HG02642 (cell line): Measurements from ENCODE around the gene P4HTM.
A peak's percentile ranks its signal among the peaks of the same experiment; 100 is the strongest.
"Not testable (repeated sequence)": the region's sequence is repeated elsewhere in the genome, so short reads cannot be mapped to it uniquely, and the experiment has no call there.

ENCODE experiments used
- ATAC-seq: cut with Tn5 transposase; IDR thresholded peaks from one replicate; pipeline ENCODE4 v1.9.1; 2021; ENCODE audit warnings: mild to moderate bottlenecking; ENCODE audit not compliant: unreplicated experiment, poor library complexity

Gene P4HTM

DNA sequence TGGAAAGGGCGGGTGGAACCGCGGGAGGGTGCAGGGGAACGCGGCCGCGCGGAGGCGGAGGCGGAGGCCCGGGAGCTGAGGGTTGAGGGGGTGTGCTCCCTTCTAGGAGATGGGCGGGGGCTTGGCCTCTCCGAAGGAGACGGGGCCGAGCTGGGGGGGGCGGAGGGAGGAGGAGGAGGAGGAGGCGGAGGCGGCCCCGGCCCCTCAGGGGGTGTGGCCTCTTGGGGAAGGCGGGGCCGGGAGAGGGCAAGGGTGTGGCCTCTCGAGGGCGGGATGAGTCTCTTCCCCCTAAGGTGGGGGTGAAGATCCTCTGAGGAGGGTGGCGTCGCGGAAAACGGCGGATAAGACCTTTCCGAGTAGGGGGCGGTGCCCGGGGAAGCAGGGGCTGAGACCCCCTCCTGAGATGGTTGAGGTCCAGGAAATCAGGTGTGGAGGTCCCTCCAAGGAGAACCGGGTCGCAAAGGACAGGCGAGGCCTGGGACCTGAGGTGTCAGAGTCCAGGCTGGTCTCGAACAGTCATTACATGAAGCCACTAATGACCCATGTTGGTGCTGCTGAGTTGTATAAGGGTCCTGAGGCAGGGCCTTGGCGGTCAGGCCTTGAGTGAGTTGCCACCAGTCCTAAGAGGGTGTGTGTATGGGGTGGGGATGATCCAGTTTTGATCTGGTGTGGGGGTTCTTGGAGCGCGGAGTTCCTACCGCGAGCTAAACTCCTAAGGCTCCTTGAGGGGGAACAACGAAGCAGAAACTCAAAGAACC, 17.9 kb downstream of the P4HTM start:
- ATAC-seq, result peak; percentile 42

DNA sequence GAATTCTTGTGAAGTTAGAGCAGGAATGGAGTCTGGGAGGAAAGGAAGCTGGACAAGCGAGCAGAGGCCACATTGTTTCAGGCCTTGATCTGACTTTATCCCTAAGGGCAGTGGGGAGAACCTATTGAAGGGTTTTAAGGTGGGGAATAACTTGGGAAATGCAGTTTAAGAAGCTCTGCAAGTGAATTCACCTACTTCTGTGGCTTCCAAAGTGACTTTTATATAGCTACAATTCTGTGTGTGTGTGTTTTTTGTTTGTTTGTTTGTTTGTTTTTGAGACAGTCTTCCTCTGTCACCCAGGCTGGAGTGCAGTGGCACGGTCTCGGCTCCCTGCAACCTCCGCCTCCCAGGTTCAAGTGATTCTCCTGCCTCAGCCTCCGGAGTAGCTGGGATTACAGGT, 18.6 kb downstream of the P4HTM start:
- ATAC-seq, result not testable (repeated sequence)

DNA sequence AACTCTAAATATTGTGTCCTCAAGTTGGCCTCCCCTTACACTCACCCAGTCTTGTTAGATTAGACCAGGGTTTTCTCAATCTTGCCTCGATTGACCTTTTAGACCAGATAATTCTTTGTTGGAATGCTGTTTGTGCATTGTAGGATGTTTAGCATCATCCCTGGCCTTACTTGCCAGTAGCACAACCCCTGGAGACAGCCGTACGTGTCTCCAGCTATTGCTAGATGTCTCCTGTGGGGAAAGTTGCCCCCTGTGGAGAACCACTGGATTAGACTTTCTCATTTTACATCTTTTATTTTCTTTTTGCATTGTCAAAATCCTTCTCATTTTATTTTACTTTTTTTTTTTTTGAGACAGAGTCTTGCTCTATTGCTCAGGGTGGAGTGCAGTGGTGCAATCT, 19.4 kb downstream of the P4HTM start:
- ATAC-seq, result no peak

DNA sequence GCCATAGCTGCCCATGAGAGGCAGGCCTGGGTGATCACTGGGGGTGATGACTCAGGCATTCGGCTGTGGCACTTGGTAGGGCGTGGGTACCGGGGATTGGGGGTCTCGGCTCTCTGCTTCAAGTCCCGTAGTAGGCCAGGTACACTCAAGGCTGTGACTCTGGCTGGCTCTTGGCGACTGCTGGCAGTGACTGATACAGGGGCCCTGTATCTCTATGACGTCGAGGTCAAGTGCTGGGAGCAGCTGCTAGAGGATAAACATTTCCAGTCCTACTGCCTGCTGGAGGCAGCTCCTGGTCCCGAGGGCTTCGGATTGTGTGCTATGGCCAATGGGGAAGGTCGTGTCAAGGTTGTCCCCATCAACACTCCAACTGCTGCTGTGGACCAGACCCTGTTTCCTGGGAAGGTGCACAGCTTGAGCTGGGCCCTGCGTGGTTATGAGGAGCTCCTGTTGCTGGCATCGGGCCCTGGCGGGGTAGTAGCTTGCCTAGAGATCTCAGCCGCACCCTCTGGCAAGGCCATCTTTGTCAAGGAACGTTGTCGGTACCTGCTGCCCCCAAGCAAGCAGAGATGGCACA, 22.5 kb downstream of the P4HTM start:
- no peak for ATAC-seq

DNA sequence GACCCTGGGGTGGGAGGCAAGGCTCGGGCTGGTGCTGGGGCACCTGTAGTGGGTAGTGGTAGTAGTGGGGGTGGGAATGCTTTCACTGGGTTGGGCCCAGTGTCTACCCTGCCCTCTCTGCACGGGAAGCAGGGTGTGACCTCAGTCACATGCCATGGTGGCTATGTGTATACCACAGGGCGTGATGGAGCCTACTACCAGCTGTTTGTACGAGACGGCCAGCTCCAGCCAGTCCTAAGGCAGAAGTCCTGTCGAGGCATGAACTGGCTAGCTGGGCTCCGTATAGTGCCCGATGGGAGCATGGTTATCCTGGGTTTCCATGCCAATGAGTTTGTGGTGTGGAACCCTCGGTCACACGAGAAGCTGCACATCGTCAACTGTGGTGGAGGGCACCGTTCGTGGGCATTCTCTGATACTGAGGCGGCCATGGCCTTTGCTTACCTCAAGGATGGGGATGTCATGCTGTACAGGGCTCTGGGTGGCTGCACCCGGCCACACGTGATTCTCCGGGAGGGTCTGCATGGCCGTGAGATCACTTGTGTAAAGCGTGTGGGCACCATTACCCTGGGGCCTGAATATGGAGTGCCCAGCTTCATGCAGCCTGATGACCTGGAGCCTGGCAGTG, 23.2 kb downstream of the P4HTM start:
- no peak for ATAC-seq

DNA sequence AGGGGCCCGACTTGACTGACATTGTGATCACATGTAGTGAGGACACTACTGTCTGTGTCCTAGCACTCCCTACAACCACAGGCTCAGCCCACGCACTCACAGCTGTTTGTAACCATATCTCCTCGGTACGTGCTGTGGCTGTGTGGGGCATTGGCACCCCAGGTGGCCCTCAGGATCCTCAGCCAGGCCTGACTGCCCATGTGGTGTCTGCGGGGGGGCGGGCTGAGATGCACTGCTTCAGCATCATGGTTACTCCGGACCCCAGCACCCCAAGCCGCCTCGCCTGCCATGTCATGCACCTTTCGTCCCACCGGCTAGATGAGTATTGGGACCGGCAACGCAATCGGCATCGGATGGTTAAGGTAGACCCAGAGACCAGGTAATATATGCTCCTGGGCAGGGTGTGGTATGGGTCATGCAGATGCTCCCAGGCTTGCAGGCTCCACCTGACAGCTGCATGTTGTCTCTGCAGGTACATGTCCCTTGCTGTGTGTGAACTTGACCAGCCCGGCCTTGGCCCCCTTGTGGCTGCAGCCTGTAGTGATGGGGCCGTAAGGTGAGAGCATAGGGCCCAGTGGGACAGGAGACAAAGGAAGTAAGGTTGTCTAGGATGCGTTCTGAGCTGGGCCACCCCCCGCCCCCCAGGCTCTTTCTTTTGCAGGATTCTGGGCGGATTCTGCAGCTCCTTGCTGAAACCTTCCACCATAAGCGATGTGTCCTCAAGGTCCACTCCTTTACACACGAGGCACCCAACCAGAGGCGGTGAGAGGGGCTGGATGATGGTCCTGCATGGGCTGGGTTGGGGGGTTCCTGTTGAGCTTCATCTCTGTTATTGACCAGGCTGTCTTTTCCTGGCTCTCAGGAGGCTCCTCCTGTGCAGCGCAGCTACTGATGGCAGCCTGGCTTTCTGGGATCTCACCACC, 24.0 kb downstream of the P4HTM start:
- no peak for ATAC-seq

DNA sequence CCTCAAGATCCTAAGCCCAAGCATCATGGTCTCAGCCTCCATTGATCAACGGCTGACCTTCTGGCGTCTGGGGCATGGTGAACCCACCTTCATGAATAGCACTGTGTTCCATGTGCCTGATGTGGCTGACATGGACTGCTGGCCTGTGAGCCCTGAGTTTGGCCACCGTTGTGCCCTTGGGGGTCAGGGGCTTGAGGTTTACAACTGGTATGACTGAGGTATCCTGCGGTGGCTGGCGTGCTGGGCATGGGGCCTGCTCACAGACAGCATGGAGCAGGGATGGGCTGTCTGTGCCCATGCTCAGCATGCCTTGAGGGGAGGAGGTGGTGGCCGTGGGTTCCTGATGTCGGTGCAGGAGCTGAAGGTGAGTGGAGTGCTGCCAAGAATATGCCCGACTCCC, 25.0 kb downstream of the P4HTM start:
- ATAC-seq, result no peak

DNA sequence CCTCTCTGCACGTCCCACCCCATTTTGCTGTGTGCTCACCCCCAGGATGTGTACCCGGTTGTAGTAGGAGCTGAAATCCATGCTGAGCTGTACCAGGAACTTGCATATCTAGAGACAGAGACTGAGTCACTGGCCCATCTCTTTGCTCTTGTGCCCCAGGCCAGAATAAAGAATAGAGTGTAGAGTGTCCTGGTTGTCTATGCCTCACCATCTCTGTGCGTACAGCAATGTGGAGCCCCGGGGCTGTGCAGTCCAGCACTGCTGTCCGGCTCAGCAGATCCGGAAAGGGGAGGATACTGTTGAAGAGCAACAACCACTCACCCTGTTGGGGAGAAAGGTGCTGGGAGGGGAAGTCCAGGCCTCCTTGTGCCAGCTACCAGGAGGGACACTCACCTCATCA, 25.7 kb downstream of the P4HTM start:
- no peak for ATAC-seq

DNA sequence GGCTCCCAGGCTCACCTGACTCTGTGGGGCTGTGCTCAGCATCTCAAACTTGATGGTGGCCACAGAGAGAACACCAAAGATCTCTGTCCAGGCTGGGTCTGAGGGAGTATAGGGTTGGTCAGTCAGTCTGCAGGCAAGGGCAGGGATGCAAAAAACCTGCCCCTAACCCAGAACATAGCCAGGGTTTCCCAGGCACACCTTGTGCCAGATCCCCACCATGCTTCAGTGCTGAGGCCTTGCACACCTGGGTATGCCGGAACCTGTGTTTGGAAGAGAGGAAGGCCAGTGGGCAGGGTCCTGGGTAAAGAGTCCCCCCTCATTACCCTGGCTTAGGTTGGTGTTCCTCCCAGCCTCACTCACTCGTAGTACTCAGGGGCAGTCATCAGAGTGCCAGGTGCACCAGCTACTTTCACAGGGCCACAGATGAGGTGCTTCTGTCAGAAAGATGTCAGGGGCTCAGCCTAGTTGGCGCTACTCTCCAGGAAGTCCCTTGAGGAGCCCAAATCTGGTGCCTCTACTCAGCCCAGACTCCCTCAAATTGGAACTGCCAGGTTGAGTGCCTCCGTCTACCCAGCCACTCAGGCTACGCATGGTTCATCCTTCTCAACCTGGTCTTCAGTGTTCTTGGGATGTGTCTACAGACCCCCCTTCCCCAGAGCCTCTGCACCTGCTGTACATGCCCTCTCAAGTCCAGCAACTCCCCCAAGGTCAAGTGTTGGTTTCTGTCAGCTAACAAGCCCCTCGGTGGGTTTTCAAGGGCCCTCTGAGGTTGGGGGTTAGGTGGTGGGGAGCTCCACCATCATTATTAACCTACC, 26.6 kb downstream of the P4HTM start:
- ATAC-seq, result no peak

DNA sequence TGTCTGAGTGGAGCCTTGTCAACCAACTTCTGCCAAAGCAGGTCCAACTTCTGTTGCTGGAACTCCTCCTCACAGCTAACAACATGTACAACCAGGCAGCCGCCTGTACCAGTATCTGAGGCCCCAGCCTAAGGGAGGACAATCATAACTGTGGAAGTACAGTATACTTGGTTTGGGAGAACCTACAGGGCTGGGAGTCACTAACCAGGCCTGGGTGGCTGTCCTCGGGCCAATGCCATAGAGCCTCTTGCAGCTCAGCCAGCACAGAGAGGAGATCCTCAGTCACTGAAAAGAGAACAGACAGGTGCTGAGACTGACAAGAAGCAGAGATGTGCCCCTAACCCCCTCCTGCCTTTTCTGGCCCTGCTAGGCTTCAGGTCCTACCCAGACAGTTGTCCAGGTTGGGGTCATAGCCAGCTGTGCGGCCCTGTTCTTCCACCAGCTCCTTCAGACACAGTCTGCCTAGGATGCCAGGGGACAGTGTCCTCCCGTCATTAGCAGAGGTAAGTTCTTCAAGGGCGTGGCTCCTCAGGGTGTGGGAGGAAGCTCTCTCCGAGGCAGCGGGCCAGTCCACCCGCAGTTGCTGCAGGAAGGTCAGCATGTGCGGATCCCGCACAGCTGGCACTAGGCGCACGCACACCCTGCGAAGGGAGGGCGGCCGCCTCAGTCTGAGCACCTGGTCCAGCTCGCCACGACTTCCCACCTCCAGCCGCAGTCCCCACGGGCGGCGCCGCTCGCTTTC, 27.4 kb downstream of the P4HTM start:
- ATAC-seq, result no peak

DNA sequence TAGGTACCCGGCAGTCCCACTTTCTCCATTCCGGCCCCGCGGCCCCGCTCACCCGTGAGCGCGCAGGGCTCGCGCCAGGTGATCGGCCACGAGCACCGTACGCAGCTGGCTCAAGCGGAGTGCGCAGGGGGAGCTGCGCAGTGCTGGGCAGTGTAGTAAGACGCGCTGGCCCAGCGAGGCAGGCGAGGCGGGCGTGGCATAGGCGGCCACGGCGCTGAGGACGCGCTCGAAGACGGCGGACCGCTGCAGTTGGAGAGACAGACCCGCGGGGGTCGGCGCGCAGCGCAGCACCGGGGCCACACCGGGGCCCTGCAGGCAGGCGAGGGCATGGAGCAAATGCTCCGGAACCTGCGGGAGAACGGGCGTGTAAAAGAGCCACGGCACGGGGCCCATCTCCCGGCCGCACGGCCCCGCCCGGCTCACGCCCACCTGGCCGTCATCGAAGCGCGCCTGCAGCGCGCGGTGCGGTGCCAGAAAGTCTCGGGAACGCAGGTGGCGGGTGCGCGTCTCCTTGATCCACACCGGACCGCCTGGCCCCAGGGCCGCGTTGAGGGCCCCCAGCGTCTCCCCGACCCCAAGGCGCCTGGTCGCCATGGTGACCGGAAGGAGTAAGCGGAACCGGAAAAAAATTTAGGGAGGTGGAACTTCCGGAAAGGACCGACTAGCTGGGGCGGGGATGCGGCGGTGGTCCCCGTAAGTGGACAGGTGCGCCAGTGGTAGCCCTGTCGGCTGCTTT, 28.1 kb downstream of the P4HTM start, which contains the start of gene DALRD3:
TSS of gene DALRD3 (minus strand) at position 610 of the 736 bp plus-strand sequence. CDS start at position 594, 16 bp downstream.
- ATAC-seq, result no peak

DNA sequence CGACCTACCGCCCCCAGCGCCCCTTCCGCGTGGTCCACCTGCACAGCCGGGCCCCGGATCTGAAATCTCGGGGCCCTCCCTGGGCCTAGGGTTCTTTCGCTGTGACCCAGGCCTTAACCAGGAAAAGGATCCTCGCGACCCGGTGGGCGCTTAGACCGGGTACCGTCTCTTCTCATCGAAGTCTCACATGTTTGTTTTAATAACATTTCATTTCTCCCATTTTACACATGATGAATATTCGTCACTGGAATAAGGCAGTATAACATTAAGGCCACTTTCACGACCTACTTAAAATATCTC, 28.6 kb downstream of the P4HTM start:
- ATAC-seq, result no peak

DNA sequence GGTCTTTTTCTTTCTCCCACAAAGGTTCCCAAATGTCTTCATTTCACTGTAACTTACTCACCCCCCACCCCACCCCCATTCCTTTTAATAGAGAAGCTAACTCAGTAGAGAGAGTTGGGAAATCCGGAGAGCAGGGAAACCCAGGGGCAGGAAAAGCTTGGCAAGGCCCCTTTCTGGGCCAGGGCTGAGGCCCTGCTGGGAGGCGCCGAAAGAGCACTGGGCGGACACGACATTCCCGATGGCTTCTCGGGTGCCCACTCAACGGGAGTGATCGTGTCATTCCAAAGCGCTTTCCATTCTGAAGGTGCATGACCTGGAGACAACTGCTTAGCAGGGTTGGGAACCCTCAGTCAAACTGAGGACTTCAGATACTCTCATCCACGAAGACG, 29.9 kb downstream of the P4HTM start:
- ATAC-seq, result no peak

DNA sequence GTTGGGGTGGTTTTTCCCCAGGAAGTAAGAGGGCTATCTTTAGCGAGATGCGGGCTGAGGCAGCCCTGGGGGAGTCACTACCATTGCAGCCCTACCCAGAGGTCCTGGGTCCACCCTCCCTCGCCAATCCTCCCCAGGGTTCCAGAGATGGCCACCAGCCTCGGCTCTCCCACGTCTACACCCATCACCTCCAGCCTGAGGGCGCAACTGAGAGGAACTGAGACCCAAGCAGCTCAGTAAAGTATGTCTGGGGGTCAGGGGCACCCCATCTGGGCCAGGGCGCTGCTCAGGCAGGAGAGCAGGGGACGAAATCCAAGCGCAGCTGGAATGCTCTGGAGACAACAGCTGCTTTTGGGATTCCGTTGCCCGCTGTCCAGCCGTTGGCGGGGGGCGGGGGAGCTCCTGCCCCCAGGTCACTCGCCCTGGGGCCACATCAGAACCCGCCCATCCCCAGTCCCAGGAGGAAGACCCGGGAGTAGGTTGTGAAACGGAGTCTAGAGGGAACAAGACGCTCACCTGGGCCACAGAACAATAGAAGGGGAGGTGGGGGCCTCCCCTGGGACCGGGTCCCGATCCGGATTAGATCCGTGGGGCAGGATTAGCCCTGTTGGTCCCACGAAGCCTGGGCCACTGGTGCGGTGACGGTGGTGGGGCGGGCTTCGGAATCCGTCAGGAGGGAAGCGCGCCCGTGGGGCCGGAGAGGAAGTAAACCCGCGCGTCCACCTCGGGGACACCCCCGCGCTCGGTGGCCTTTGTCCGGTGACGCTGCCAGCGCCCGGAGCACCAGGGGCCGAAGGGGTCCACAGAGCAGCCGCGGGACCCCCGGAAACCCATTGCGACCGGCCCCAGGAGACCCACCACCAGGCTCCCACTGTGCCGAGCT, 30.5 kb downstream of the P4HTM start:
- ATAC-seq, result peak; percentile 2

DNA sequence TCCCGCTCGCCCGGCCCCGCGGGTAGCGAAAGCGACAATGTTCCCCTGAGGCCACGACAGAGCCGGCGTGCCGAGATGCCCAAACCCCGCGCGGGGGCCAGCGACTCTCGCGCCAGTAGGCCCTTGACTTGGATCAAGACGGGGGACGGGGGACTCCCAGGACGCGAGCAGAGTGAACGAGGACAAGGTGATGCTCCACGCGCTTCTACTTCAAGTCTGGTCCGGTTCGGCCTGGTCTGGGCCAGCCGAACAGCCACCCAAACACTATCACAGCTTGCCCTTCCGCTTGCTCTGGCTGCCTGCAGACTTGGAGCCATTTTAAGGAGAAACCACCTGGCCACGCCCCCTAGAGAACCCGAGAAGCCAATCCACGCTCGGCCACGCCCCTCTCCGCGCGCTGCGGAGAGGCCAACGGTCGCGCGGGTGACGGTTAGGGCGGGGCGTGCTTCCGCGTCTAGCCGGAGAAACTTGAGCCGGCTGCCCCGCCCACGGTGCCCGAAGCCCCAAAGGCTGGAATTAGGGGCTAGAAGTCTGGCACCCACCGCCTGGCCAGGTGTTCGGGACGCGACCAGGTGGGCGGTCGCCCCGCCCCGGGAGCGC, 31.3 kb downstream of the P4HTM start:
- ATAC-seq, result peak; percentile 57

DNA sequence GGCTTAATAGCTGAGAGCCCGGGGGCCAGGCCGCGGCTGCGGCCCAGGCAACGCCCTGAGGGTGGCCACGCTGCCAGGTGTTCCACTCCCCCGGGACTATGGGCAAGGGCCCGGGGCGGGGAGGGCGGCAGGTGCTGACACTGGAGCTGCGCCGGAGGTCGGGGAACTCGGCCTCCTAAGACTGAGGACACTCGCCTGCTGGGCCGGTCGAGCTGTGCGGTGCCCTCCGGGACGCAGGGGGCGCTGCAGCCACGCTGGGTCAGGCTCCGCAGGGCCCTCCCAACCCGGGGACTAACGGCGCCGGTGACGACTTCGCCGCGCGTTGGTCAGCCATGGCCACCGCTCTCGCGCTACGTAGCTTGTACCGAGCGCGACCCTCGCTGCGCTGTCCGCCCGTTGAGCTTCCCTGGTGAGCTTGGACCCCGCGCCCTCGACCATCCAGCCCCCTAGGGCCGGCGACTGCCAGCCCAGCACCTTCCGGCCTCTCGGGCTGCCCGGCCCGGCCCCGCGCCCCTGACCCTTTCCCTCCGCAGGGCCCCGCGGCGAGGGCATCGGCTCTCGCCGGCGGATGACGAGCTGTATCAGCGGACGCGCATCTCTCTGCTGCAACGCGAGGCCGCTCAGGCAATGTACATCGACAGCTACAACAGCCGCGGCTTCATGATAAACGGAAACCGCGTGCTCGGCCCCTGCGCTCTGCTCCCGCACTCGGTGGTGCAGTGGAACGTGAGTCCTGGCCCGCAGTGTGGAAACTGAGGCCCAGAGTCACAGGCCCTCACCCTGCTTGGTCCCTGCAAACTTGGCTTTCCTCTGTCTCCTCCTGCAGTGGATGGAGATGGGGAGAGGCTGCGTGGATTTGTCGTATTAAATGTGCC, 32.0 kb downstream of the P4HTM start, which contains the start of gene NDUFAF3:
TSS of gene NDUFAF3 (plus strand) at position 309 of the 875 bp plus-strand sequence. CDS start at position 333, 24 bp downstream.
- ATAC-seq, result peak; percentile 62
